GM23338 (cell line): ENCODE measurements around the gene SFT2D3. TPM values are rescaled to one million over a fixed set of nuclear protein-coding genes. Genes with fewer than 3 reads are reported as not detected.

Experiments used
- ATAC-seq: fragments of 200-7000 bp; cut with Tn5 transposase; 3 replicates; pipeline ENCODE4 v1.9.1; 2020
- DNase-seq: peaks from one replicate; pipeline ENCODE4 v3.0.0-alpha.2; 2015; ENCODE audit warnings: low spot score
- H2AFZ ChIP-seq: fragments of 200-600 bp; sonication (generic); 2 replicates; pipeline ENCODE4 v1.8.0; 2016; ENCODE audit warnings: antibody characterized with exemption, mild to moderate bottlenecking, moderate library complexity
- H3F3A ChIP-seq: fragments of 200-600 bp; sonication (generic); replicated peaks from 2 replicates; pipeline ENCODE4 v1.8.0; 2017; ENCODE audit warnings: antibody characterized with exemption, mixed run types, low read depth
- H3K27ac ChIP-seq: fragments of 200-600 bp; sonication (generic); 2 replicates; pipeline ENCODE4 v1.6.1; 2016; ENCODE audit warnings: low read depth
- H3K27me3 ChIP-seq: fragments of 200-600 bp; sonication (generic); 2 replicates; pipeline ENCODE4 v1.8.0; 2016; ENCODE audit warnings: mild to moderate bottlenecking, mixed run types, moderate library complexity; ENCODE audit not compliant: insufficient read depth
- H3K36me3 ChIP-seq: fragments of 200-600 bp; sonication (generic); 2 replicates; pipeline ENCODE4 v1.8.0; 2016; ENCODE audit warnings: mild to moderate bottlenecking; ENCODE audit not compliant: insufficient read depth
- H3K4me1 ChIP-seq: fragments of 200-600 bp; sonication (generic); 2 replicates; pipeline ENCODE4 v1.8.0; 2016; ENCODE audit warnings: mild to moderate bottlenecking, moderate library complexity; ENCODE audit not compliant: insufficient read depth
- H3K4me2 ChIP-seq: fragments of 200-600 bp; sonication (generic); 2 replicates; pipeline ENCODE4 v1.7.1; 2017; ENCODE audit warnings: mixed run types
- H3K4me3 ChIP-seq: fragments of 200-600 bp; sonication (generic); 2 replicates; pipeline ENCODE4 v1.6.1; 2016; ENCODE audit warnings: mixed run types
- H3K79me2 ChIP-seq: fragments of 200-600 bp; sonication (generic); replicated peaks from 2 replicates; pipeline ENCODE4 v1.8.0; 2017; ENCODE audit warnings: mild to moderate bottlenecking; ENCODE audit not compliant: insufficient read depth
- H3K9me2 ChIP-seq: fragments of 200-600 bp; sonication (generic); 2 replicates; pipeline ENCODE4 v1.8.0; 2017; ENCODE audit not compliant: insufficient read depth
- H4K20me1 ChIP-seq: fragments of 200-600 bp; sonication (generic); replicated peaks from 2 replicates; pipeline ENCODE4 v1.8.0; 2017; ENCODE audit warnings: mild to moderate bottlenecking; ENCODE audit not compliant: insufficient read depth
- H3K27ac Mint-ChIP-seq: 2 replicates; pipeline ENCODE4 v1.8.0; 2020; ENCODE audit warnings: inconsistent platforms, mild to moderate bottlenecking, moderate library complexity, mixed read lengths
- H3K27me3 Mint-ChIP-seq: 3 replicates; pipeline ENCODE4 v1.8.0; 2022; ENCODE audit warnings: low read depth, mild to moderate bottlenecking, moderate library complexity, mixed read lengths, inconsistent platforms; ENCODE audit not compliant: insufficient read depth, poor library complexity
- H3K36me3 Mint-ChIP-seq: 3 replicates; pipeline ENCODE4 v1.8.0; 2021; ENCODE audit warnings: low read depth, mild to moderate bottlenecking, inconsistent platforms, moderate library complexity, mixed read lengths
- H3K4me1 Mint-ChIP-seq: 3 replicates; pipeline ENCODE4 v1.8.0; 2020; ENCODE audit warnings: mild to moderate bottlenecking, inconsistent platforms, mixed read lengths
- H3K4me3 Mint-ChIP-seq: 3 replicates; pipeline ENCODE4 v1.8.0; 2021; ENCODE audit warnings: moderate library complexity, mild to moderate bottlenecking, inconsistent platforms, mixed read lengths
- H3K9me3 Mint-ChIP-seq: 3 replicates; pipeline ENCODE4 v1.8.0; 2020; ENCODE audit warnings: moderate library complexity, mild to moderate bottlenecking, inconsistent platforms, mixed read lengths
- CTCF ChIP-seq, 2 experiments: fragments of 200-600 bp in 1 of 2; sonication (generic) in 1 of 2; conservative IDR thresholded peaks; 2 replicates each; pipeline versions ENCODE4 v1.5.1 to v1.6.1; 2016 to 2017; ENCODE audit warnings: antibody characterized with exemption in 2 of 2, low read depth in 2 of 2, mild to moderate bottlenecking in 2 of 2, moderate library complexity in 1 of 2
- EZH2 ChIP-seq: fragments of 200-600 bp; sonication (generic); IDR thresholded peaks from one replicate; pipeline ENCODE4 v1.8.0; 2017; ENCODE audit warnings: antibody characterized with exemption, mild to moderate bottlenecking, low read depth; ENCODE audit not compliant: unreplicated experiment
- EZH2phosphoT487 ChIP-seq: fragments of 200-600 bp; sonication (generic); IDR thresholded peaks from one replicate; pipeline ENCODE4 v1.8.1; 2018; ENCODE audit warnings: antibody characterized with exemption; ENCODE audit not compliant: unreplicated experiment
- STAT1 ChIP-seq: IDR thresholded peaks from one replicate; pipeline ENCODE4 v1.6.1; 2016; ENCODE audit warnings: antibody characterized with exemption; ENCODE audit not compliant: unreplicated experiment
- ZNF462 ChIP-seq: fragments of 250-450 bp; sonication (Bioruptor Pico); IDR thresholded peaks from 2 replicates; pipeline ENCODE4 v1.5.0; 2020; ENCODE audit warnings: mild to moderate bottlenecking, moderate library complexity
- polyA plus RNA-seq: library from polyadenylated mRNA; unstranded; fragments of >200 nt; fragmentation: Nextera tagmentation; extraction: Ambion mirVana; gene quantifications from 2 replicates; pipeline ENCODE4 v1.2.1, GENCODE V29; 2016
- total RNA-seq: library from RNA; depleted of rRNA; stranded (reverse); fragments of >200 nt; shearing (Covaris generic); gene quantifications from 2 replicates; pipeline ENCODE4 v1.2.3, GENCODE V29; 2014

The SFT2D3 gene
- total and polyA plus RNA-seq, 2 experiments from 2014 or later = 13.7 TPM; not detected in 1

- TF ChIP-seq ZNF462 (CRISPR knock-in tag) (no peak), EZH2 (no peak), CTCF (conservative IDR thresholded peaks at IDR 0.05; ENCODE audit: low read depth in 2 of 2) (no peak), EZH2phosphoT487 (no peak)
Measured at GRCh38 chr2:127678991-127679390, 22.3 kb upstream of the SFT2D3 start (continued).

GRCh38 chr2:127679680-127680361, 21.5 kb upstream of the SFT2D3 start:
- H3K4me3 Mint-ChIP-seq = no peak overlapping the region
- no peak for ATAC-seq
- peaks cover 10% of the 10 kb centered on the region for H3K4me1 Mint-ChIP-seq
- Histone ChIP-seq H3K4me1 (peaks cover 6% of the 10 kb centered on the region), H3K4me2 (no peak overlapping the region), H3K27ac (no peak overlapping the region), H4K20me1 (no peaks in the 10 kb centered on the region), H3K9me2 (no peaks in the 10 kb centered on the region), H3K36me3 (no peaks in the 10 kb centered on the region), H3F3A (no peaks in the 10 kb centered on the region), H3K4me3 (no peak overlapping the region), H2AFZ (no peak overlapping the region), H3K27me3 (peaks cover 31% of the 10 kb centered on the region), H3K79me2 (no peaks in the 10 kb centered on the region)
- H3K27ac Mint-ChIP-seq = no peak overlapping the region
- H3K36me3 Mint-ChIP-seq = no peaks in the 10 kb centered on the region
- no peak for DNase-seq
- H3K27me3 Mint-ChIP-seq = peaks cover 30% of the 10 kb centered on the region
- H3K9me3 Mint-ChIP-seq = no peaks in the 10 kb centered on the region
- TF ChIP-seq STAT1 = no peak
